HG02885 (cell line): ENCODE results near the gene MYL4.

Experiments used
- ATAC-seq: cut with Tn5 transposase; IDR thresholded peaks from one replicate; pipeline ENCODE4 v1.9.1; 2021; ENCODE audit warnings: mild to moderate bottlenecking; ENCODE audit not compliant: unreplicated experiment, poor library complexity

MYL4 gene

DNA sequence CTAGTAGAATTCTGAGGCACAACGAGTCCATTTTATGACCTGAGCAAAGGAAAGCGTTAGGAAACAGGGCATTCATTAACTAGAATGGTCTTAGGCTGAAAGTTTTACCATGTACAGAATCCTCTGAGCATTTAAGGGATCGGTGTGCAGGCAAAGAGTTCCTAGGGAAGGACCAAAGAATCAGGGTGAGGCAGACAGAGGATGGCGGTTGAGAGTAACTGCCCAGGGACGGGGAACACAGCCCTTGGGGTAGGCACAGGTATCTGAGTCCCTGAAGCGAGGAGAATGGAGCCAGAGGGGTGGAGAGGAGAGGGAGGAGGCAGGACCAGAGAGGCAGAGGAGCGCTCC is 30.4 kb downstream of the MYL4 start:
- no peak for ATAC-seq

DNA sequence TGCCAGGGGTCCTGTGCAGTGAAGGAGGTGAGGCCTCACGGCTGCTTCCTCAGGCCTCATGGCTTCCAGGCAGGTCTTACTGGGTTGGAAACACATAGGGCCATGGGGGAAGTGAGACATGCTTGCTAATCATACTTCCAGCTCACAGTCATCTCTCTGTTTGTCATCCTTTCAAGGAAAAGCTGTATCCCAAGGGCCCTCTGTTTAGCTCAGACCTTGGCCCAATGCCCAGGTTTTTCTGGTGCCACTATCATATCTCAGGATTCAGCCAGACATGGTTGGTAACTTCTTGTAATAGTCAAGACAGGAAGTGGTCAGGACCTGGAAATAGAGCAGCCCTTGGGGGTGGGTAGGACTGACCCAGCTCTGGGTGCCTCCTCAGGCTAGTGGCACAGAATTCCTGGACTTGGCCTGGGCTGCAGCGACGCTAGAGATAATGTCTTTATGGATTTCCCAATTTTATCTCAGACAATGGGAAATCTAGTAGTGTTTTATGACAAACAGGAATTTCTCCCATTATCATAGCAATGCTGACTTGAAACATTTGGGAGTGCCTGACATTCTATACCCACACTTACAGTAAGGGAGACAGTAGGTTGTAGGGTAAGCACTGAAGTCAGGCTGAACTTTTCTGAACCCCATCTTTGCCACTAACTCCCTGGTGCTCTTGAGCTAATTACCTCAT is 31.0 kb downstream of the MYL4 start:
- ATAC-seq = no peak

DNA sequence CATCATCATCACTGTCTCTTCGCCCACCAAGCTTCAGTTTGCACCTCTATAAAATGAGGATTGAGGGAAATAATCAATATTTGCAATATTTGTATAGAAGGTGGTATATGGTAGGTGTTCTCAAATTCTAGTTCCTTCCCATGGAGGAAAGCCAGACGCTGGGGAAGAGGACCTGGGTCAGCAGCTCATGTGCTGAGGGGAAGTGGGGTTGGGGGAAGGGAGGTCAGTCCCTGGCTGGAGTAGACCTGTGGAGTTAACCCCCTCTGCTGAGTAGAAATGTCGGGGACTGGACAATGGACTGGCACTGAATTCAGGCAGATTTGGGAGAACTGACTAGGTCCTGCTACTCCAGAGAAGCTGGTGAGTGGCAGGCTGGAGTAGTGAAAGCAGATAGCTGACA is 31.7 kb downstream of the MYL4 start:
- ATAC-seq = no peak

DNA sequence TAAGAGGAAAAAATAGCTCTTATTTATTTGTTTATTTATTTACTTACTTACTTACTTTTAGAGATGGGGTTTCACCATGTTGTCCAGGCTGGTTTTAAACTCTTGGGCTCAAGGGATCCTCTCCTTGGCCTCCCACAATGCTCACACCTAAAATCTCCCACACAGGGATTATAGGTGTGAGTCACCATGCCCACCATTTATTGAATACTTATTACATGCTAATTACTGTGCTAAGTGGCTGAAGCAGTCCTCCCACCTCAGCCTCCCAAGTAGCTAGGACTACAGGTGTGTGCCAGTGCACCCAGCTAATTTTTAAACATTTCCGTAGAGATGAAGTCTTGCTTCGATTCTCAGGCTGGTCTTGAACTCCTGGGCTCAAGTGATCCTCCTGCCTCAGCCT is 33.5 kb downstream of the MYL4 start:
- no peak for ATAC-seq

DNA sequence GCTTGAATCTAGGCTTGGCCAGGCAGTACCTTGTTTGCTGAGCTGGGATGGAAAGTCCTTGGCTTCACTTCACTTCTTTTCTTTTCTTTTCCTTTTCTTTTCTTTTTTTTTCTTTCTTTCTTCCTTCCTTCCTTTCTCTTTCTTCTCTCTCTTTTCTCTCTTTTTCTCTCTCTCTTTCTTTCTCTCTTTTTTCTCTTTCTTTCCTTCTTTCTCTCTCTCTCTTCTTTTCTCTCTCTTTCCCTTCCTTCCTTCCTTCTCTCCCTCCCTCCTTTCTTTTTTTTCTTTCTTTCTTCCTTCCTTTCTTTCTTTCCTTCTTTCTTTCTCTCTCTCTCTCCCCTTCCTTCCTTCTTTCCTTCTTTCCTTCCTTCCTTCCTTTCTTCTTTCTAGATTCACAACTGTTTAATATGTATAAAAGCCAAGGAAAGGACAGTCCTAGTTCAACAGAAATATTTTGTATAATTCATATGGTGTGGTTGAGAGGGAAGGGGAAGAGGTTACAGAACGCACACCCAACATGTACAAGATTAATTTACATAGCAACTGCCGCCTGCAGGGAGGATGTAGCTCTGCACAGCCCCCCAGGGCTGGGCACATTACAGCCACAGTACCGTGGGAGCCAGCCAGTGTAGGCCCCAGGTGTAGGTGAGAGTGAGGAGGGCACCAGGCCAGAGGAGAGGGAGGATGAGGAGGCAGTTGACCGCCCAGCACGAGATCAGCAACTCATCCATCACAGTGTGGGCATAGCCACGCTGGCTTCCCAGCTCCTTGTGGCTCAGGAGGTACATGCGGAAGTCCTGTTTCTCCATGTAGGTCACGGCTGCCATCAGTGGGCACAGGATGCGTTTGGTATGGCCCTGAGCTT is 34.8 kb downstream of the MYL4 start:
- no peak for ATAC-seq

DNA sequence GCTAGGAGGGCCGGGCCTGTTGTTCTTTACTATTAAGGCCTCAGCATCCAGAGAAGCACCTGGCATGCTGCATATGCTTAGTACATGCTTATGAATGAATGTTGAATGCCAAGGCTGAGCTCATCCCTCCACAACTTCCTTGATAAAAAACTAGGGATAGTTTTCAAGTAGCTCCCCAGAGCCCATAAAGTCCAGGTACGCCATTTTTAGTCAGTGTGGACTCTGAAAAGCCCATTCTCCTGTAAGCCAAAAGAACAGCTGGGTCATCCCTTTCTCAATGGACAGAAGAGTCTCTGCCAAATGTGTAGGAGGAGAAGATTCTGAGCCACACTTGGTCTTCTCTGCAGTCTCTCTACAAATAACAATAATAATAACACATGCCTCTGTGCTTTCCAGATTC is 35.5 kb downstream of the MYL4 start:
- ATAC-seq = no peak

DNA sequence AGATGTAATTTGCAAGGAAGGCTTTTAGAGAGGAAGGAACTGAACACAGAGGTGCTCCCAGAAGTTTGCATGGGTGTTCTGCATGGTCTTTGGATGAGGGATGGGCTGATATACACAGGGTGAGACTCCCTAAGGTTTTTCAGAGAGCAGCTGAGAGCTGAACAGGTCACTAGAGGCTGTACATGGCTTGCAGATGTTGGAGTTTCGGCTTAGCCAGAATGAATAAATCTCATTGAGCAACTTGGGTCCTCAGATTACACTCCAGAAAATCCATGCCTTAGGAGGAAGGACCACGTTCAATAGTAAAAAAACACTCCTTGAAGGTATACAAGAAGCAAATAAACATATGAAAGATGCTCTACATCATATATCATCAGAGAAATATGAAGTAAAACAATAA is 37.0 kb downstream of the MYL4 start:
- no peak for ATAC-seq

GRCh38 chr17:47250855-47251254 is 41.7 kb downstream of the MYL4 start:
- ATAC-seq = no peak

DNA sequence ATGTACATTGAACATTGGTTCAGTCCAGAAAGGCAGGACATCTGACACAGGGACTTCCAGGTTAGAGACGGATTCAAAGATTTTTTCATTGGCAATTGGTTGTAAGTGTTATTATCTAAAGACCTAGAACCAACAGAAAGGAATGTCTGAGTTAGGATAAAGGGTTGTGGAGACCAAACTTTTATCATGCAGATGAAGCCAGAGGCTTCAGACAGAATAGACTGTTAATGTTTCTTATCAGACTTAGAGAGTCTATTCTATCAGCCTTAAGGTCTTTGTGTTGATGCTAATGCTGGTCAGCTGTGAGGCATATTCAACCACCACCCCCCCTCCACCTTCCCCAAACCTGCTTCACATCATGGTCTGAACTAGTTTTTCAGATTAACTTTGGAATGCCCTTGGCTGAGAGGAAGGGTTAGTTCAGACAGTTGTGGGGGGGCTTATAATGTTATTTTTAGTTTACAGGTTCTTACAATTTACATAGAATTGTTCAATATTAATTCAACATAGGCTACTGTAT is 42.3 kb downstream of the MYL4 start:
- no peak for ATAC-seq

- ATAC-seq = no peak
Observed at GRCh38 chr17:47252209-47252608, 43.1 kb downstream of the MYL4 start.

DNA sequence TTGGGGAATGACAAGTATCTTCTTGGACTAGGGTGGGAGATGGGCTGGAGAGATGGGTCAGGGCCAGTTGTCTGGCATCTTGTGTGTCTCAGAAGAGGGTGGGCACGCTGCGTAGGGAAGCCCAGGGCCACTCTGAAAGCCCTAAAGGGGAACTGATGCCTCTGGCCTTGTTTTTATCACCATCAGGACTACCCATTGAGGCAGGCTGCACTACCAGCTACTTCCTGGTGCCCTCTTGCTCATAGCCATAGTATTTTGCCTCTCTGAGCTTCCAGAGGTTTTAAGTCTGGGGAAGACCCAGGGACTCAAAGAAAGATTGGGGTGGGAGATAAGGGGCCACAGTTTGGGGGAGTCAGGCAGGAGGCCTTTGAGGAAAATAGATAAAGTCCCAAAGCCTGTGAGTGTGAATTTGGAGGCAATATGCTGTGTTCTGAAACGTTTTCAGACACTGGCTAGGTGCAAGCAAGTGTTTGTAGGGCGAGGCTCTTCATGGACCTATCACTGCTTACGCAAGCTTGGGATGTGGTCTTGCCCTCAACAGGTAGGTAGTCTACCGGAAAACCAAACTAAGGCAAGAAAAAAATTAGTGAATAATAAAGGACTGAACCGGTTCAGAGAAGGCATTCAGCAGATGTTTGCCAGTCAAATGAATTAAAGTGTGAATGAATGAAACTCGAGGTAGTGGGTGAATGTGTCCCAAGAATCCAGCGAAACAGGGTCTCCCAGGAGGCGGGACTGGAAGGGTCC is 43.8 kb downstream of the MYL4 start:
- ATAC-seq = no peak

GRCh38 chr17:47253541-47254402 is 44.6 kb downstream of the MYL4 start, which contains the start of gene ITGB3:
TSS of gene ITGB3 (plus strand) at chr17:47253827. CDS start at chr17:47253862, 35 bp downstream.
- peak; percentile 85 for ATAC-seq

DNA sequence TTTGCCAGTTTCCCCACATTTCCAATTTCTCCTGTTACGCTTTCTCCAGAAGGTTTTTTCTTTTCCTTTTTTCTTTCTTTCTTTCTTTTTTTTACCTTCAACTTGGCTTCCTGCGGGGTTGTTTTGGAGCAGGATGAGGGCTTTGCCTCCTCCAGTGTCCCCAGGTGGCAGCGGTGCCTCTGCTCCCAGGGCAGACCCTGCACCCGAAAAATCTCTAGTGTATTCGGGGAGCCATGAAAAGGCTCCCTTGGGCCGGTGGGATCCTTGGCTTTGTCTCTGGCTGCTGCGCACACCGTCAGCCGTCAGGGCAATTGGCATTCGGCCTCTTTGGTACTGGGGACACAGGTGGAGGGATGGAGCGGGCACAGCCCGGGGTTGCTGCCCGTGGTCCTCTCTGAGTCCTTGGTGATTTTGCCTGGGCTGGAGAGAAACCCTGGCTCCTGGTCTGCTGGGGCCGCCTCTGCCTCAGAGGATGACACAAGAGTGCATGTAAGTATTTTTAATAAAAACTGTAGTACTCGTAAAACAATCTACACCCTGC is 45.3 kb downstream of the MYL4 start:
- ATAC-seq = no peak

- ATAC-seq = no peak
Observed at GRCh38 chr17:47257651-47258339, 48.6 kb downstream of the MYL4 start.

GRCh38 chr17:47262586-47262985 is 53.4 kb downstream of the MYL4 start:
- no peak for ATAC-seq

- no peak for ATAC-seq
Observed at GRCh38 chr17:47264166-47264565, 55.0 kb downstream of the MYL4 start.

- ATAC-seq = no peak
Observed at GRCh38 chr17:47265983-47266541, 56.9 kb downstream of the MYL4 start.

DNA sequence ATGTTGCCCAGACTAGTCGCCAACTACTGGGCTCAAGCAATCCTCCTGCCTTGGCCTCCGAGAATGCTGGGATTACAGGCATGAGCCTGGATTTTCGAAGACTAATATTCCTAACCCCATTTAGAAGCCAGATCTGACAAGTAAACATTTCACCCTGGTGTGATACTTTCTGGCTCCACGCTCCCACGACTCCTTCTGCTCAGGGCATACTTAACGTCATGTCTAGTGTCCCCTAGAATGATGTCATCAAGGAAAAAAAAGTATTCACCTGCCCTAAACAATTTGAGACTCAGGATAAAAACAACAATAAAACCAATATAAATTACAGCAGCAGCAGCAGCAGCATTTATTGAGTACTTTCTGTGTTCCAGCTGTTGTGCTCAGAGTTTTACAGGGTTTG is 57.6 kb downstream of the MYL4 start:
- no peak for ATAC-seq

GRCh38 chr17:47267354-47267828 is 58.2 kb downstream of the MYL4 start:
- ATAC-seq = no peak
